IMR-90 (cell line): ENCODE results near the gene SNAP29. TPM values are rescaled to one million over a fixed set of nuclear protein-coding genes. Genes with fewer than 3 reads are reported as not detected.

Experiments used
- ATAC-seq: fragments of 200-7000 bp; cut with Tn5 transposase; 2 replicates; pipeline ENCODE4 v1.9.1; 2020; ENCODE audit warnings: low read depth, mild to moderate bottlenecking, moderate library complexity
- Bru-seq: library from RNA; stranded (reverse); fragments of 400-500 nt; gene quantifications from one replicate; lab custom pipeline; 2021; lab: Mats Ljungman, UMichigan
- BruChase-seq, 2 experiments: library from RNA; stranded (reverse); fragments of 400-500 nt; gene quantifications; one replicate each; lab custom pipeline; 2021; lab: Mats Ljungman, UMichigan
- BruUV-seq: library from RNA; stranded (reverse); fragments of 400-500 nt; replicated peaks from 2 replicates; lab custom pipeline; 2021; lab: Mats Ljungman, UMichigan
- CTCF ChIA-PET: fragments of 300-600 bp; formaldehyde crosslinking; extraction: SDS; loops from one replicate; lab custom pipeline; 2021; ENCODE audit warnings: antibody characterized with exemption; lab: Yijun Ruan, JAX
- POLR2A ChIA-PET: fragments of 300-600 bp; sonication (Branson Sonifier 250); formaldehyde crosslinking; loops from one replicate; lab custom pipeline; 2022; ENCODE audit warnings: antibody characterized with exemption; ENCODE audit not compliant: unreplicated experiment; lab: Charles Lee
- DNase-seq: peaks from one replicate; pipeline ENCODE4 v3.0.0; 2013
- H2AFZ ChIP-seq: replicated peaks from 2 replicates; pipeline ENCODE3; 2013; ENCODE audit warnings: low read length, mild to moderate bottlenecking; ENCODE audit not compliant: poor library complexity
- H2AK5ac ChIP-seq: 2 replicates; pipeline ENCODE4 v1.6.1; 2013; ENCODE audit warnings: low read depth, low read length, inconsistent platforms
- H2AK9ac ChIP-seq: replicated peaks from 2 replicates; pipeline ENCODE3; 2013; ENCODE audit warnings: mild to moderate bottlenecking, low read depth, low read length, moderate library complexity; ENCODE audit not compliant: poor library complexity
- H2BK120ac ChIP-seq: 2 replicates; pipeline ENCODE4 v1.6.1; 2013; ENCODE audit warnings: low read depth, low read length, inconsistent platforms
- H2BK15ac ChIP-seq: 3 replicates; pipeline ENCODE4 v1.6.1; 2013; ENCODE audit warnings: low read depth, low read length, inconsistent platforms
- H2BK20ac ChIP-seq: 2 replicates; pipeline ENCODE4 v1.6.1; 2013; ENCODE audit warnings: low read depth, mild to moderate bottlenecking, inconsistent platforms, low read length, moderate library complexity
- H2BK5ac ChIP-seq: 2 replicates; pipeline ENCODE4 v1.6.1; 2013; ENCODE audit warnings: mild to moderate bottlenecking, low read depth, low read length, inconsistent platforms; ENCODE audit not compliant: poor library complexity, severe bottlenecking
- H3K14ac ChIP-seq: replicated peaks from 2 replicates; pipeline ENCODE4 v1.6.1; 2013; ENCODE audit warnings: low read depth, low read length, inconsistent platforms
- H3K18ac ChIP-seq: 2 replicates; pipeline ENCODE4 v1.6.1; 2013; ENCODE audit warnings: low read depth, low read length, control low read depth
- H3K23ac ChIP-seq: 2 replicates; pipeline ENCODE4 v1.6.1; 2013; ENCODE audit warnings: low read depth, low read length, inconsistent platforms
- H3K27ac ChIP-seq: 2 replicates; pipeline ENCODE4 v1.5.1; 2013; ENCODE audit warnings: mild to moderate bottlenecking, control low read depth, low read length; ENCODE audit not compliant: insufficient read depth
- H3K27me3 ChIP-seq: 2 replicates; pipeline ENCODE4 v1.6.1; 2013; ENCODE audit warnings: low read length; ENCODE audit not compliant: control insufficient read depth, insufficient read depth
- H3K36me3 ChIP-seq: 2 replicates; pipeline ENCODE4 v1.6.1; 2013; ENCODE audit warnings: low read length, mixed read lengths; ENCODE audit not compliant: control insufficient read depth, insufficient read depth
- H3K4ac ChIP-seq: 2 replicates; pipeline ENCODE4 v1.6.1; 2013; ENCODE audit warnings: low read depth, low read length, inconsistent platforms
- H3K4me1 ChIP-seq: 2 replicates; pipeline ENCODE4 v1.6.1; 2013; ENCODE audit warnings: low read length, mixed read lengths; ENCODE audit not compliant: control insufficient read depth, insufficient read depth
- H3K4me2 ChIP-seq: 2 replicates; pipeline ENCODE4 v1.6.1; 2013; ENCODE audit warnings: low read depth, mild to moderate bottlenecking, control low read depth, low read length, moderate library complexity
- H3K4me3 ChIP-seq: 2 replicates; pipeline ENCODE4 v1.5.1; 2013; ENCODE audit warnings: low read depth, mild to moderate bottlenecking, control low read depth, low read length, moderate library complexity; ENCODE audit not compliant: insufficient read depth
- H3K56ac ChIP-seq: 2 replicates; pipeline ENCODE4 v1.6.1; 2013; ENCODE audit warnings: low read length, inconsistent platforms; ENCODE audit not compliant: insufficient read depth; ENCODE audit errors: extremely low read depth
- H3K79me1 ChIP-seq, 2 experiments: 2 replicates each; pipeline ENCODE4 v1.6.1; 2013; ENCODE audit warnings: low read length in 2 of 2, inconsistent platforms in 1 of 2, low read depth in 1 of 2
- H3K9ac ChIP-seq: 2 replicates; pipeline ENCODE4 v1.6.1; 2013; ENCODE audit warnings: low read depth, low read length, control low read depth
- H3K9me1 ChIP-seq: 2 replicates; pipeline ENCODE4 v1.6.1; 2013; ENCODE audit warnings: low read length, inconsistent platforms; ENCODE audit not compliant: insufficient read depth
- H3K9me3 ChIP-seq: 2 replicates; pipeline ENCODE4 v1.6.1; 2013; ENCODE audit warnings: low read length; ENCODE audit not compliant: control insufficient read depth, insufficient read depth
- H4K20me1 ChIP-seq: 2 replicates; pipeline ENCODE4 v1.6.1; 2013; ENCODE audit warnings: low read length, inconsistent platforms; ENCODE audit not compliant: insufficient read depth
- H4K5ac ChIP-seq: 2 replicates; pipeline ENCODE4 v1.6.1; 2013; ENCODE audit warnings: mild to moderate bottlenecking, low read depth, low read length, control low read depth
- H4K8ac ChIP-seq, 2 experiments: 2 replicates each; pipeline ENCODE4 v1.6.1; 2013; ENCODE audit warnings: low read depth in 2 of 2, low read length in 2 of 2, control low read depth in 1 of 2, inconsistent platforms in 1 of 2
- H4K91ac ChIP-seq: 2 replicates; pipeline ENCODE4 v1.6.1; 2013; ENCODE audit warnings: low read depth, low read length, inconsistent platforms; ENCODE audit not compliant: insufficient read depth
- BHLHE40 ChIP-seq: fragments of 150-350 bp; IDR thresholded peaks from 2 replicates; pipeline ENCODE4 v1.6.1; 2016; ENCODE audit warnings: mild to moderate bottlenecking, low read depth, low read length
- CHD1 ChIP-seq: IDR thresholded peaks from 2 replicates; pipeline ENCODE4 v1.6.1; 2012; ENCODE audit warnings: low read depth, low read length, improper control_type of control experiment
- FOS ChIP-seq: fragments of 150-350 bp; IDR thresholded peaks from 2 replicates; pipeline ENCODE4 v1.6.1; 2016; ENCODE audit warnings: low read depth, low read length
- MAZ ChIP-seq: IDR thresholded peaks from 2 replicates; pipeline ENCODE4 v1.6.1; 2012; ENCODE audit warnings: low read depth, mild to moderate bottlenecking, low read length, improper control_type of control experiment, moderate library complexity, borderline replicate concordance
- MXI1 ChIP-seq: IDR thresholded peaks from 2 replicates; pipeline ENCODE4 v1.6.1; 2012; ENCODE audit warnings: low read depth, mild to moderate bottlenecking, low read length, moderate library complexity, borderline replicate concordance
- NFE2L2 ChIP-seq: fragments of 150-350 bp; IDR thresholded peaks from 2 replicates; pipeline ENCODE4 v1.6.1; 2016; ENCODE audit warnings: low read depth, mild to moderate bottlenecking, low read length
- POLR2A ChIP-seq: IDR thresholded peaks from 2 replicates; pipeline ENCODE4 v1.6.1; 2012; ENCODE audit warnings: mild to moderate bottlenecking, low read depth, low read length
- RFX5 ChIP-seq: IDR thresholded peaks from 2 replicates; pipeline ENCODE4 v1.8.0; 2012; ENCODE audit warnings: low read depth, mild to moderate bottlenecking, low read length, moderate library complexity
- WGBS, 2 experiments: methylation state at CpG; one replicate each; pipeline versions ENCODE4 v1.1.5 to v1.1.7; 2013; ENCODE audit warnings: missing lambda C conversion rate in 2 of 2; ENCODE audit not compliant: insufficient read length in 1 of 2; ENCODE audit errors: extremely low coverage in 2 of 2; 5-methylcytosine and 5-hydroxymethylcytosine counted together
- dilution Hi-C: fragments of 300-500 bp; cut with HindIII; formaldehyde crosslinking; loops from one replicate; pipeline ENCODE4 v1.14.3; 2018; ENCODE audit warnings: low sequenced_read_pairs; ENCODE audit not compliant: unreplicated experiment
- in situ Hi-C: fragments of 300-500 bp; cut with MboI; formaldehyde crosslinking; loops from 3 replicates; pipeline ENCODE4 v1.14.3; 2019; ENCODE audit warnings: low sequenced_read_pairs, inconsistent platforms, mixed read lengths
- intact Hi-C: fragments of 100-400 bp; cut with micrococcal nuclease; formaldehyde crosslinking; loops from 2 replicates; pipeline ENCODE4 v1.10.0; 2022
- long read RNA-seq: library from polyadenylated mRNA; unstranded; transcript quantifications from one replicate; pipeline ENCODE4 v2.0.0, GENCODE V29; 2021; ENCODE audit not compliant: unreplicated experiment
- polyA plus RNA-seq, 3 experiments: library from polyadenylated mRNA; depleted of rRNA; stranded (reverse); fragments of >200 nt; gene quantifications; 2 replicates each; pipeline ENCODE4 v1.2.3, GENCODE V29; 2012; ENCODE audit warnings: low replicate concordance in 1 of 3
- total RNA-seq: library from RNA; depleted of rRNA; stranded (reverse); fragments of >200 nt; gene quantifications from 2 replicates; pipeline ENCODE4 v1.2.3, GENCODE V29; 2012; rRNA removed
- TF ChIP-seq, protein P1 (sequence below): fragments of 150-350 bp; IDR thresholded peaks from 2 replicates; pipeline ENCODE4 v1.6.1; 2017; ENCODE audit warnings: mild to moderate bottlenecking, antibody characterized with exemption, low read length, low read depth

SNAP29 gene
- 10.6 and 12.5 TPM in 2 replicates for total RNA-seq
- polyA plus RNA-seq (2012; rRNA removed) = 29.5 and 30.0 TPM in 2 replicates
- 11.1 and 11.3 TPM in 2 replicates for polyA plus RNA-seq (2012; cell fraction: cytosol; rRNA removed)
- 3.2 and 13.2 TPM in 2 replicates for polyA plus RNA-seq (2012; cell fraction: nucleus; rRNA removed; ENCODE audit: low replicate concordance)
- Bru-seq, nascent RNA = percentile 70 among the genes with signal in this experiment
- percentile 85 among the genes with signal in this experiment for BruChase-seq, experiment 1, labeled RNA remaining after a 6-hour chase
- BruChase-seq, experiment 2, labeled RNA remaining after a 2-hour chase = percentile 75 among the genes with signal in this experiment
- long read RNA-seq, full-length matches to known transcripts = 52 of 84 reads
- long read RNA-seq, partial matches to known transcripts = 18 of 84 reads
- long read RNA-seq, other reads (novel, unspliced or antisense) = 14 of 84 reads

DNA sequence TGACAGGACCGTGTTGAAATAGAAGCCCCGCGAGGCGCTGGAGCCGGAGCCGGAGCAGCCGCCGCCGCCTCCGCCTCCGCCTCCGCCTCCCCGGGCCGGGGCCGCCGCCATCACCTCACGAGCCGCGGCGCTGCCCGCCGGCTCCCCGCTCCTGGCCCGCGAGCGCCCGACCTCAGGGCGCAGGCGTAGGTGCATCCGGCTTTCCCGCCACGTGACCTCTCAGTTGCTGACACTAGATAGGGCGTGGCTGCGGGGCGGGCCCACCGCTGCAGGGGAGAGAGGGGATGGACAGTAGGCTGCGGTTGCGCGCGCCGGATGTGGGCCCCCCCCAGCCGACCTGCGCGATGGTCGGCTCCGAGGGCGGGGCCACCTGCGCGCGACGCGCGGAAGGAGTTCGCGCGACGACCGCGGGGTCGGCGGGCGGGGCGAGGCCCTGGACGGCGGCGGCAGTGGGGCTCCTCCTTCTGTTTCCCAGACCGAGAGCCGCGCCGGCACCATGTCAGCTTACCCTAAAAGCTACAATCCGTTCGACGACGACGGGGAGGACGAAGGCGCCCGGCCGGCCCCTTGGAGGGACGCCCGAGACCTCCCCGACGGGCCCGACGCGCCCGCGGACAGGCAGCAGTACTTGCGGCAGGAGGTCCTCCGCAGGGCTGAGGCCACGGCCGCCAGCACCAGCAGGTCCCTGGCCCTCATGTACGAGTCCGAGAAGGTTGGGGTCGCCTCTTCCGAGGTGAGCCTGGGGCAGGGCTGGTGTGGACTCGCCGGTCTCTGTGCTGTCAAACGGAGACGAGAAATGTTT, at the start of gene SNAP29, which contains the start of gene PI4KA:
TSS of gene SNAP29 (plus strand) at position 393 of the 802 bp plus-strand sequence. CDS start at position 497, 104 bp downstream.
TSS of gene PI4KA (minus strand) at position 197 of the 802 bp plus-strand sequence. CDS start at position 111, 86 bp downstream.
- dilution Hi-C loops = no loop called here
- Histone ChIP-seq H4K8ac (peak within 1 kb of the TSS; percentile 36 to 81; a peak in 3 of 4 replicates), H3K4me3 (peak within 1 kb of the TSS; percentile 81), H2AFZ (peak within 1 kb of the TSS; percentile 99), H3K9ac (peak within 1 kb of the TSS; percentile 76), H2BK15ac (no peak within 1 kb of the TSS), H4K20me1 (peaks cover 40% of the 10 kb centered on the region), H2BK20ac (0 out of 2 replicates have a peak within 1 kb of the TSS, but pooled peaks have one; percentile 1), H3K14ac (peak within 1 kb of the TSS; percentile 83), H2AK9ac (peak within 1 kb of the TSS; percentile 94), H3K27ac (peak within 1 kb of the TSS; percentile 72), H4K91ac (peak within 1 kb of the TSS; percentile 53), H3K18ac (peak within 1 kb of the TSS; percentile 6), H4K5ac (peak within 1 kb of the TSS; percentile 33), H2AK5ac (peak within 1 kb of the TSS; percentile 40), H3K27me3 (no peaks in the 10 kb centered on the region), H3K36me3 (peaks cover 5% of the 10 kb centered on the region; the same call in 1 of the 2 replicates), H3K4me1 (peaks cover 9% of the 10 kb centered on the region), H3K4me2 (peak within 1 kb of the TSS; percentile 90), H3K56ac (peak within 1 kb of the TSS; percentile 25; the same call in 1 of the 2 replicates), H3K4ac (peak within 1 kb of the TSS; percentile 87), H2BK5ac (peak within 1 kb of the TSS; percentile 65), H2BK120ac (peak within 1 kb of the TSS; percentile 62), H3K9me3 (no peaks in the 10 kb centered on the region), H3K9me1 (peaks cover 19% of the 10 kb centered on the region), H3K79me1 (peaks cover 23 to 71% of the 10 kb centered on the region in 2 experiments), H3K23ac (peak within 1 kb of the TSS; percentile 96)
- ChIA-PET CTCF (no interaction called here), POLR2A (no interaction called here)
- DNase-seq (peak; percentile 97), ATAC-seq (peak; percentile 95)
- TF ChIP-seq MXI1 (peak; percentile 63; the same call in 1 of the 2 replicates), NFE2L2 (no peak), POLR2A (peak; percentile 86), CHD1 (peak; percentile 98; the same call in 1 of the 2 replicates), RFX5 (no peak), MAZ (peak; percentile 94; the same call in 1 of the 2 replicates), FOS (peak; percentile 37), BHLHE40 (peak; percentile 98)
- TF ChIP-seq, protein P1, sequence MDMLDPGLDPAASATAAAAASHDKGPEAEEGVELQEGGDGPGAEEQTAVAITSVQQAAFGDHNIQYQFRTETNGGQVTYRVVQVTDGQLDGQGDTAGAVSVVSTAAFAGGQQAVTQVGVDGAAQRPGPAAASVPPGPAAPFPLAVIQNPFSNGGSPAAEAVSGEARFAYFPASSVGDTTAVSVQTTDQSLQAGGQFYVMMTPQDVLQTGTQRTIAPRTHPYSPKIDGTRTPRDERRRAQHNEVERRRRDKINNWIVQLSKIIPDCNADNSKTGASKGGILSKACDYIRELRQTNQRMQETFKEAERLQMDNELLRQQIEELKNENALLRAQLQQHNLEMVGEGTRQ = peak; percentile 98
- no TSS peak for BruUV-seq
- in situ Hi-C loops = no loop called here
- intact Hi-C loops = no loop called here
- WGBS, 2 experiments = 1% methylated on average over 52 of the region's 100 CpGs; no CpG with 5 or more reads in 1 of the 2 experiments
